ENCODE measurements around the gene HBP1. TPM values are rescaled to one million over a fixed set of nuclear protein-coding genes. Genes with fewer than 3 reads are reported as not detected.

Gene HBP1
- total and polyA plus RNA-seq, 2 of the 13 experiments (the other 11 are each of a cell fraction or from before 2014, with no cell fraction given), result 22.9 to 44.1 TPM

- Histone ChIP-seq H3K79me2 (ENCODE audit: insufficient read depth, low read length) (no peaks in the 10 kb centered on the region), H2AFZ (ENCODE audit: low read length) (no peak overlapping the region), H3K4me3 (replicated peaks in 1 of 3; ENCODE audit: insufficient read depth in 1 of 3, low read depth in 2 of 3, low read length in 3 of 3) (no peak overlapping the region), H3K4me1 (ENCODE audit: insufficient read depth, low read length) (peaks cover 11% of the 10 kb centered on the region), H3K27me3 (ENCODE audit: control insufficient read depth in 1 of 2, insufficient read depth in 2 of 2, low read length in 2 of 2) (peaks cover 0 to 11% of the 10 kb centered on the region in 2 experiments; a peak in 2 of 5 replicates), H3K9me3 (ENCODE audit: low read length) (no peaks in the 10 kb centered on the region), H3K9ac (ENCODE audit: insufficient read depth, low read depth, low read length) (no peak overlapping the region), H3K36me3 (replicated peaks in 1 of 2; ENCODE audit: control insufficient read depth in 1 of 2, insufficient read depth in 2 of 2, low read length in 2 of 2) (no peaks in the 10 kb centered on the region), H3K4me2 (ENCODE audit: low read depth, low read length) (no peak overlapping the region), H3K27ac (ENCODE audit: extremely low read length, insufficient read depth, low read length) (no peak overlapping the region), H4K20me1 (ENCODE audit: insufficient read depth, low read length) (no peaks in the 10 kb centered on the region)
- no TSS peak for BruUV-seq (replicated peaks)
- under 1% methylated on average over 3 of the region's 3 CpGs for WGBS (ENCODE audit: low lambda C conversion rate)
- ATAC-seq (no peak), DNase-seq (ENCODE audit: low spot score) (no peak), FAIRE-seq (no peak)
- POLR2A ChIA-PET, result no interaction called here
- intact Hi-C loops (cut with micrococcal nuclease; ENCODE audit: unreplicated experiment), result loop anchor here (10.0 kb wide), 1 partner anchor 877 kb away; the partner anchor contains the start of gene NAMPT
- CTCF ChIA-PET (ENCODE audit: low intra/inter-chr PET ratio, low total read pairs), result no interaction called here
- TF ChIP-seq LCORL (IDR thresholded peaks at IDR 0.05) (no peak), LCORL (CRISPR knock-in tag; IDR thresholded peaks at IDR 0.05) (no peak), TFE3 (CRISPR knock-in tag; IDR thresholded peaks at IDR 0.05) (no peak), ZBTB8A (CRISPR knock-in tag; IDR thresholded peaks at IDR 0.05; ENCODE audit: borderline replicate concordance, low read depth) (no peak), ZNF790 (CRISPR knock-in tag; IDR thresholded peaks at IDR 0.05; ENCODE audit: borderline replicate concordance) (no peak), TBX2 (CRISPR knock-in tag; IDR thresholded peaks at IDR 0.05; ENCODE audit: borderline replicate concordance) (no peak), ZNF558 (CRISPR knock-in tag; IDR thresholded peaks at IDR 0.05; ENCODE audit: borderline replicate concordance) (no peak), RFX3 (CRISPR knock-in tag; IDR thresholded peaks at IDR 0.05) (no peak), ZNF362 (CRISPR knock-in tag; IDR thresholded peaks at IDR 0.05; ENCODE audit: borderline replicate concordance) (no peak), AKAP8 (CRISPR knock-in tag; IDR thresholded peaks at IDR 0.05) (no peak), PAWR (CRISPR knock-in tag; IDR thresholded peaks at IDR 0.05; ENCODE audit: borderline replicate concordance) (no peak), BATF2 (CRISPR knock-in tag; IDR thresholded peaks at IDR 0.05) (no peak), KLF11 (CRISPR knock-in tag; IDR thresholded peaks at IDR 0.05) (no peak), ZNF782 (CRISPR knock-in tag; IDR thresholded peaks at IDR 0.05; ENCODE audit: borderline replicate concordance) (no peak), PHF20 (CRISPR knock-in tag; IDR thresholded peaks at IDR 0.05) (no peak), PRPF4 (IDR thresholded peaks at IDR 0.05; ENCODE audit: low read depth, low read length, poor library complexity, severe bottlenecking) (no peak), MEIS1 (CRISPR knock-in tag; IDR thresholded peaks at IDR 0.05; ENCODE audit: borderline replicate concordance) (no peak), BRCA1 (CRISPR knock-in tag; IDR thresholded peaks at IDR 0.05) (no peak), NKX3-1 (CRISPR knock-in tag; IDR thresholded peaks at IDR 0.05) (no peak), CCDC6 (CRISPR knock-in tag; IDR thresholded peaks at IDR 0.05) (no peak)
- in situ Hi-C loops (cut with HindIII; ENCODE audit: extremely low pct_ligation_motif_present, low pct_unique_long_range_greater_than_20kb), result no loop called here
Measured at GRCh38 chr7:107161415-107161814, 7.4 kb upstream of the HBP1 start.

Measured in HepG2 (cell line).